ENCODE measurements around the gene C2orf78. TPM values are rescaled to one million over a fixed set of nuclear protein-coding genes. Genes with fewer than 3 reads are reported as not detected.

The C2orf78 gene
- total and polyA plus RNA-seq, 9 of the 15 experiments (the other 6 are each of a cell fraction or from before 2014, with no cell fraction given) = 0.04 to 0.28 (median 0.20) TPM

DNA sequence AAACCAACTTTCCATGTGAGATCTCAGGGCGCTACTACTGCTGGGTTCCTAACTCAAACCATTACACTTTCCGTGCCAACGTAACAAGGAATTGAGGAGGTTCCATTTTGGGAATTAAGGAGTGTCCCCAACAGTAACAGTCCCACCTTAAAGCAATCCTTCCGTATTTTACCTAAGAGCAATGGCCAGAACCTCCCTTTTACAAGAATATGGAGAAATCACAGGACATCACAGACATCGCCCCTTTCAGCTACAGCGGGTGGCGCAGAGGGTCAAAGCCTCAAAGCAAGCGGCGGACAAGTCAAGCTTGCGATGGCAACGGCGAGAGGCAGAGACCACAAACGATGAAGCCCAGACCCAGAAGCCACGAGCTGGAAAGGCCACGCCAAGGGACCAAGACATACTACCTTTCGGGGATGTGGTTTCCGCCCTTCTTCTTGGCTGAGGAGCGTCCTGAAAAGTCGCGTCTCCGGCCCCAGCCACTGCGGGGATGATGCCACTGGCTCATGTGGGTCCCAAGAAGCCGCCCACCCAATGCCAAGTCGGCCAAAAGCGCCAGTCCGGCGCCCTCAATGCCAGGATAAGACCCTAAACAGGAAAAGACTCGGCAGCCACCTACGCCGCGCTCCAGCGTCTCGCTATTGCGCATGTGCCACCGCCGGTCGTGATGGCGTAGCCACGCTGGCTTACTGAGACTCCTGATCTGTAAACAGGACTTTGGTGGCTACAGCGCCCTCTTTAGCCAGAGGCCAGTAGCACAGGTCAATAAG, 4.3 kb upstream of the C2orf78 start, which contains the start of gene DUSP11 (continued):
- no peak for TF ChIP-seq PRMT5 (CRISPR knock-in tag; IDR thresholded peaks at IDR 0.05)
- no peak for TF ChIP-seq ILK (tag; IDR thresholded peaks at IDR 0.05; ENCODE audit: borderline replicate concordance, low read depth)
- no peak for TF ChIP-seq PBX2 (CRISPR knock-in tag; IDR thresholded peaks at IDR 0.05; ENCODE audit: low read depth)
- no peak for TF ChIP-seq PBX2 (tag; conservative IDR thresholded peaks at IDR 0.05; ENCODE audit: low read depth)
- TF ChIP-seq ZFP1 (CRISPR knock-in tag; IDR thresholded peaks at IDR 0.05) = no peak
- TF ChIP-seq GTF2B (IDR thresholded peaks at IDR 0.05; ENCODE audit: extremely low read depth, insufficient read length) = no peak
- TF ChIP-seq ZNF23 (CRISPR knock-in tag; IDR thresholded peaks at IDR 0.05) = no peak
- TF ChIP-seq PCBP2 (IDR thresholded peaks at IDR 0.05; ENCODE audit: low read depth, low read length, poor library complexity, severe bottlenecking) = no peak
- TF ChIP-seq ADNP (tag; IDR thresholded peaks at IDR 0.05) = no peak
- TF ChIP-seq, protein P1, sequence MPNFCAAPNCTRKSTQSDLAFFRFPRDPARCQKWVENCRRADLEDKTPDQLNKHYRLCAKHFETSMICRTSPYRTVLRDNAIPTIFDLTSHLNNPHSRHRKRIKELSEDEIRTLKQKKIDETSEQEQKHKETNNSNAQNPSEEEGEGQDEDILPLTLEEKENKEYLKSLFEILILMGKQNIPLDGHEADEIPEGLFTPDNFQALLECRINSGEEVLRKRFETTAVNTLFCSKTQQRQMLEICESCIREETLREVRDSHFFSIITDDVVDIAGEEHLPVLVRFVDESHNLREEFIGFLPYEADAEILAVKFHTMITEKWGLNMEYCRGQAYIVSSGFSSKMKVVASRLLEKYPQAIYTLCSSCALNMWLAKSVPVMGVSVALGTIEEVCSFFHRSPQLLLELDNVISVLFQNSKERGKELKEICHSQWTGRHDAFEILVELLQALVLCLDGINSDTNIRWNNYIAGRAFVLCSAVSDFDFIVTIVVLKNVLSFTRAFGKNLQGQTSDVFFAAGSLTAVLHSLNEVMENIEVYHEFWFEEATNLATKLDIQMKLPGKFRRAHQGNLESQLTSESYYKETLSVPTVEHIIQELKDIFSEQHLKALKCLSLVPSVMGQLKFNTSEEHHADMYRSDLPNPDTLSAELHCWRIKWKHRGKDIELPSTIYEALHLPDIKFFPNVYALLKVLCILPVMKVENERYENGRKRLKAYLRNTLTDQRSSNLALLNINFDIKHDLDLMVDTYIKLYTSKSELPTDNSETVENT (CRISPR knock-in tag; IDR thresholded peaks at IDR 0.05) = no peak
- TF ChIP-seq CBX5 (IDR thresholded peaks at IDR 0.05; ENCODE audit: borderline replicate concordance, low read depth) = no peak; the same call in 1 of the 2 replicates
- no peak for TF ChIP-seq ZKSCAN3 (CRISPR knock-in tag; IDR thresholded peaks at IDR 0.05)
- TF ChIP-seq BACH1 (tag; IDR thresholded peaks at IDR 0.05) = no peak
- no peak for TF ChIP-seq U2AF1 (optimal IDR thresholded peaks at IDR 0.05; ENCODE audit: low read depth, low read length)
- no peak for TF ChIP-seq LARP7 (IDR thresholded peaks at IDR 0.05)
- TF ChIP-seq CBFB (CRISPR knock-in tag; IDR thresholded peaks at IDR 0.05) = no peak
- TF ChIP-seq NR1H2 (CRISPR knock-in tag; IDR thresholded peaks at IDR 0.05) = no peak
- TF ChIP-seq NFIX (CRISPR knock-in tag; IDR thresholded peaks at IDR 0.05; ENCODE audit: low read depth) = no peak
